Stimulated activated CD4-positive, alpha-beta T cell treated with anti-CD3 and anti-CD28 coated beads, Interleukin-4, amount 100 ng/mL, for 1 hour (primary cell): Measurements from ENCODE around the gene FER1L5.

Experiments
- DNase-seq: peaks from one replicate; pipeline ENCODE4 v3.0.0-alpha.2; 2020

The FER1L5 gene

GRCh38 chr2:96699621-96700020 is 57.1 kb downstream of the FER1L5 start:
- DNase-seq, result no peak

- no peak for DNase-seq
Measured at GRCh38 chr2:96700086-96700485, 57.5 kb downstream of the FER1L5 start.

GRCh38 chr2:96701636-96702035 is 59.1 kb downstream of the FER1L5 start:
- no peak for DNase-seq

- DNase-seq, result no peak
Measured at GRCh38 chr2:96702098-96702785, 59.7 kb downstream of the FER1L5 start.

GRCh38 chr2:96703021-96703751 is 60.6 kb downstream of the FER1L5 start:
- DNase-seq, result no peak

GRCh38 chr2:96710985-96711384 is 68.4 kb downstream of the FER1L5 start:
- no peak for DNase-seq

GRCh38 chr2:96715658-96716057 is 73.1 kb downstream of the FER1L5 start:
- no peak for DNase-seq

GRCh38 chr2:96716388-96716787 is 73.8 kb downstream of the FER1L5 start:
- DNase-seq, result no peak

GRCh38 chr2:96726131-96726530 is 83.6 kb downstream of the FER1L5 start:
- DNase-seq, result no peak

- no peak for DNase-seq
Measured at GRCh38 chr2:96727431-96727830, 84.9 kb downstream of the FER1L5 start.

- no peak for DNase-seq
Measured at GRCh38 chr2:96729748-96730147, 87.2 kb downstream of the FER1L5 start.

- DNase-seq, result no peak
Measured at GRCh38 chr2:96730212-96730611, 87.6 kb downstream of the FER1L5 start.

- no peak for DNase-seq
Measured at GRCh38 chr2:96733931-96734330, 91.4 kb downstream of the FER1L5 start.

- DNase-seq, result no peak
Measured at GRCh38 chr2:96734880-96735583, 92.5 kb downstream of the FER1L5 start.

GRCh38 chr2:96737251-96737650 is 94.7 kb downstream of the FER1L5 start:
- no peak for DNase-seq

GRCh38 chr2:96737831-96738230 is 95.3 kb downstream of the FER1L5 start:
- DNase-seq, result no peak

- DNase-seq, result no peak
Measured at GRCh38 chr2:96739076-96739632, 96.6 kb downstream of the FER1L5 start.

- peak; percentile 96 for DNase-seq
Measured at GRCh38 chr2:96739633-96740428, 97.3 kb downstream of the FER1L5 start, which contains the start of gene LMAN2L. LMAN2L (minus strand) TSS chr2:96740064; CDS start chr2:96740040, 24 bp downstream.

GRCh38 chr2:96747061-96747617 is 104.6 kb downstream of the FER1L5 start:
- no peak for DNase-seq

- DNase-seq, result no peak
Measured at GRCh38 chr2:96751800-96752199, 109.2 kb downstream of the FER1L5 start.

GRCh38 chr2:96753661-96754282 is 111.2 kb downstream of the FER1L5 start:
- no peak for DNase-seq

GRCh38 chr2:96754317-96754716 is 111.8 kb downstream of the FER1L5 start:
- no peak for DNase-seq
